NCI-H460 (cell line): ENCODE results near the gene ARL14. TPM values are rescaled to one million over a fixed set of nuclear protein-coding genes. Genes with fewer than 3 reads are reported as not detected.

Experiments used
- DNase-seq: peaks from one replicate; pipeline ENCODE4 v3.0.0-alpha.2; 2016; ENCODE audit warnings: low read depth; ENCODE audit errors: extremely low read depth
- small RNA-seq, 2 experiments: library from RNA; depleted of rRNA; stranded (forward); fragments of <200 nt; gene quantifications; one replicate each; pipeline ENCODE3, GENCODE V24; 2014
- total RNA-seq: library from RNA; depleted of rRNA; stranded (reverse); fragments of >200 nt; shearing (Covaris generic); gene quantifications from 2 replicates; pipeline ENCODE4 v1.2.3, GENCODE V29; 2014; rRNA removed

The ARL14 gene
- total RNA-seq, 1 experiment from 2014 or later = not detected

DNA sequence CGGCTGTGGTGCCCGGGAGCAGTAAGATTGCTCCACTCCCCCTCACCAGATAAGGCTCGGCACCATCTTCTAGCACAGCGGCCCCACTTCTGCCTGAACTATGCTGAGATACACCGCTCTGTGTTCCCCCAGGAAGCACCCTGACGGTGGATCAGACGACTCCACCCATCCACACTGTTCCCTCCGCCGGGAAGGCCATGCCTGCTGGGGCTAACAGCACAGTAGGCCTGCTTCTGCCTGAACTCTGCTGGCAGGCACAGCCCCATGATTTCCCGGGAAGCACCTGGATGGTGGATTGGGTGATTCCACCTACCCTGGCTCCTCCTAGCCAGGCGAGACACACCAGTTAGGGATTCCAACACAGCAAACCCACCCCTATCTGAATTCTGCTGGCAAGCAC is 42.8 kb downstream of the ARL14 start:
- no peak for DNase-seq

DNA sequence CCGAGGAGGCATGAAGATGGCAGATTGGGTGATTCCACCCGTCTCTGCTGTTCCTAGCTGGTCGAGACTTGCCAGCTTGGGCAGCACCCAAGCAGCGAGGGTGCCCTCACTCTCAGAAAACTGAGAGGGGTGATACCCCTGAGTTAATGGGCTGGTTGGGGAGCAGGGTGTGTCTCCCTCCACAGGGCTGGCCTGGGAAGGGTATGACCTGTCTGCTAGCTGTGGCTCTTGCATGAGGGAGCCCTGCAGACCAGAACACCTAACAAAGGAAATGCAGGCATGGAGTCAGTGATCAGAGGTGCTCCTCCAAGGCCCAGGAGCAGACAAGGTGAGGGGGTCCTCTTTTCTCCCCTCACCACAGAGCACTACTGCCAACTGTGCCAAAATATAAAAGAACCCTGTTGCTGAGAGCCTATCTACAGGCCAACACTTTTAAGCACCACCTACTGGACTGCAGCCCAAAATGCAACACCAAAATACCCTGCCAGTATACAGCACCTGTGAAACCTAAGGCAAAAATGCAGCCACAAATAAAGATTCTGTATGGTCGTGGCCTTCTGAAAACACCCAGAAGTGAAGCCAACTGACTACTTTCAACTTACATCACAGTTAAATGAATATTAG is 43.3 kb downstream of the ARL14 start:
- no peak for DNase-seq

DNA sequence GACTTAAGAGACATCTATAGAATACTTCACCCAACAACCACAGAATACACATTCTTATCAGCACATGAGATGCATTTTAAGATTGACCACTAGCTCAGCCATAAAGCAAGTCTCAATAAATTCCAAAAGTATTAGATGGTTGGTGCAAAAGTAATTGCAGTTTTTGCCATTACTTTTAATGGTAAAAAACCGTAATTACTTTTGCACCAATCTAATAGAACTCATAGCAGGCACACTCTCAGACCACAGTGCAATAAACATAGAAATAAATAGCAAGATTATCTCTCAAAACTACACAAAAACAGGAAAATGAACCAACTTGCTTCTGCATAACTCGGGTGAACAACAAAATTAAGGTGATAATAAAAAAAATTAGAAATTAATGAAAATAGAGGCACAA is 45.4 kb downstream of the ARL14 start:
- no peak for DNase-seq

DNA sequence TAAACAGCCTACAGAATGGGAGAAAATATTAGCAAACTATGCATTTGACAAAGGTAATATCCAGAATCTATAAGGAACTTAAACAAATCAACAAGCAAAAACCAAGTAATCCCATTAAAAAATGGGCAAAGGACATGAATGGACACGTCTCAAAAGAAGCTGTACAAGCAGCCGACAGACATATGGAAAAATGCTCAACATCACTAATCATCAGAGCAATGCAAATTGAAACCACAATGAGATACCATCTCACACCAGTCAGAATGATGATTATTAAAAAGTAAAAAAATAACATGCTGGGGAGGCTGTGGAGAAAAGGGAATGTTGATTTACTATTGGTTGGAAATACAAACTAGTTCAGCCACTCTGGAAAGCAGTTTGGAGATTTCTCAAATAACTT is 48.4 kb downstream of the ARL14 start:
- no peak for DNase-seq

Small RNAs within 50 kb of the gene (small RNA-seq; reads per million reads assigned to genes)
- 0 reads per million in 2 experiments for gene RF00139

Other genes starting within 250 kb of the ARL14 start
- 20.1 and 20.5 TPM in 2 replicates for gene TRIM59, start 227.4 kb upstream of the ARL14 start, total RNA-seq
- gene KPNA4, start 111.6 kb upstream of the ARL14 start, total RNA-seq = 27.0 and 31.7 TPM in 2 replicates
- 0.32 and 0.79 TPM in 2 replicates for gene PPM1L, start 79.1 kb downstream of the ARL14 start, total RNA-seq